Astrocyte (in vitro differentiated cells and primary cell): ENCODE data around the gene CD80. TPM values are rescaled to one million over a fixed set of nuclear protein-coding genes. Genes with fewer than 3 reads are reported as not detected.

ENCODE experiments used
- DNase-seq: peaks from one replicate; pipeline ENCODE4 v3.0.0-alpha.2; 2010; ENCODE audit warnings: low read depth
- FAIRE-seq: peaks from 2 replicates; lab custom pipeline; 2011; peaks lifted over from hg19 to GRCh38; lab: Jason Lieb, UNC
- H2AFZ ChIP-seq: 2 replicates; pipeline ENCODE4 v1.6.0; 2012; ENCODE audit warnings: low read depth, low read length, inconsistent platforms
- H3K27ac ChIP-seq: 2 replicates; pipeline ENCODE4 v1.5.1; 2011; ENCODE audit warnings: low read depth, low read length, inconsistent platforms
- H3K27me3 ChIP-seq: 2 replicates; pipeline ENCODE4 v1.6.0; 2011; ENCODE audit warnings: low read length, inconsistent platforms; ENCODE audit not compliant: insufficient read depth
- H3K36me3 ChIP-seq: 2 replicates; pipeline ENCODE4 v1.5.1; 2011; ENCODE audit warnings: low read length, inconsistent platforms; ENCODE audit not compliant: insufficient read depth
- H3K4me1 ChIP-seq: 2 replicates; pipeline ENCODE4 v1.5.1; 2011; ENCODE audit warnings: low read length, inconsistent platforms; ENCODE audit not compliant: insufficient read depth
- H3K4me2 ChIP-seq: 2 replicates; pipeline ENCODE4 v1.6.0; 2012; ENCODE audit warnings: low read length, inconsistent platforms
- H3K4me3 ChIP-seq: 2 replicates; pipeline ENCODE4 v1.5.1; 2011; ENCODE audit warnings: low read depth, mild to moderate bottlenecking, low read length, inconsistent platforms; ENCODE audit not compliant: insufficient read depth
- H3K79me2 ChIP-seq: 2 replicates; pipeline ENCODE4 v1.6.0; 2012; ENCODE audit warnings: mild to moderate bottlenecking, low read length, inconsistent platforms; ENCODE audit not compliant: insufficient read depth
- H3K9ac ChIP-seq: 2 replicates; pipeline ENCODE4 v1.6.0; 2012; ENCODE audit warnings: mild to moderate bottlenecking, low read length, inconsistent platforms
- H3K9me3 ChIP-seq: 2 replicates; pipeline ENCODE4 v1.5.1; 2012; ENCODE audit warnings: low read depth, mild to moderate bottlenecking, low read length, inconsistent platforms; ENCODE audit not compliant: insufficient read depth
- H4K20me1 ChIP-seq: 2 replicates; pipeline ENCODE4 v1.6.0; 2012; ENCODE audit warnings: low read length, inconsistent platforms; ENCODE audit not compliant: insufficient read depth
- H3K27ac Mint-ChIP-seq: one replicate; pipeline ENCODE4 v1.8.0; 2021; ENCODE audit warnings: mild to moderate bottlenecking, mixed read lengths; ENCODE audit not compliant: unreplicated experiment
- H3K27me3 Mint-ChIP-seq: one replicate; pipeline ENCODE4 v1.8.0; 2021; ENCODE audit warnings: low read depth, mixed read lengths; ENCODE audit not compliant: unreplicated experiment
- H3K36me3 Mint-ChIP-seq: one replicate; pipeline ENCODE4 v1.8.0; 2021; ENCODE audit warnings: low read depth, mixed read lengths; ENCODE audit not compliant: unreplicated experiment
- H3K4me1 Mint-ChIP-seq: one replicate; pipeline ENCODE4 v1.8.0; 2021; ENCODE audit warnings: low read depth, mixed read lengths; ENCODE audit not compliant: unreplicated experiment
- H3K4me3 Mint-ChIP-seq: one replicate; pipeline ENCODE4 v1.8.0; 2021; ENCODE audit warnings: mild to moderate bottlenecking, moderate library complexity, mixed read lengths; ENCODE audit not compliant: unreplicated experiment
- H3K9me3 Mint-ChIP-seq: one replicate; pipeline ENCODE4 v1.8.0; 2021; ENCODE audit warnings: mild to moderate bottlenecking, mixed read lengths; ENCODE audit not compliant: unreplicated experiment
- EZH2 ChIP-seq: IDR thresholded peaks from 2 replicates; pipeline ENCODE4 v1.6.1; 2012; ENCODE audit warnings: mild to moderate bottlenecking, low read length, inconsistent platforms; ENCODE audit not compliant: insufficient read depth
- total RNA-seq: library from RNA; stranded (reverse); gene quantifications from 2 replicates; pipeline ENCODE4 v1.2.1, GENCODE V29; 2021
- TF ChIP-seq, protein P1 (sequence below): IDR thresholded peaks from 2 replicates; pipeline ENCODE4 v1.5.1; 2011; ENCODE audit warnings: low read depth, mild to moderate bottlenecking, inconsistent platforms, low read length, moderate library complexity; ENCODE audit not compliant: insufficient read depth

CD80 gene
- total RNA-seq, 1 donor from 2014 or later = not detected

DNA sequence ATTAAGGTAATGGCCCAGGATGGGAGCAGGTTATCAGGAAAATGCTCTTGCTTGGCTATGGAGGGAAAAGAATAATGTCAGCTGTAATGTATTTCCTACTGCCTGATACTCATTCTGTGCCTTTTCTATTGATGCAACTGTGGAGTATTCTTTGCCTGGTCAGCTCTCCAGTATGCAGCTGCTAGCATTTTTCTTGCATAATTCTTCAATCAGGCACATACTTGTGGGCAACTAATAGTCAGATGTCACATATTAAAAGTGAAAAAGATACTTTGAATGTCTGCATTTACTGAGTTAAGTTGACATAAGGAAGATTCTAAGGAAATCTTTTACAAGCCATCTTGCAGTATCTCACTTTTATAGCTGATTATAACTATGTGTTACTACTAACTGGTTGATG lies 29.5 kb downstream of the CD80 start:
- Histone ChIP-seq H3K79me2 (no peaks in the 10 kb centered on the region), H3K27me3 (no peaks in the 10 kb centered on the region), H3K4me1 (no peaks in the 10 kb centered on the region), H3K4me2 (no peak overlapping the region), H3K27ac (no peak overlapping the region), H3K4me3 (no peak overlapping the region), H2AFZ (no peak overlapping the region), H3K36me3 (no peaks in the 10 kb centered on the region), H3K9me3 (no peaks in the 10 kb centered on the region), H4K20me1 (no peaks in the 10 kb centered on the region), H3K9ac (no peak overlapping the region)
- H3K4me1 Mint-ChIP-seq = peaks cover 5% of the 10 kb centered on the region
- no peaks in the 10 kb centered on the region for H3K27me3 Mint-ChIP-seq
- TF ChIP-seq, protein P1, sequence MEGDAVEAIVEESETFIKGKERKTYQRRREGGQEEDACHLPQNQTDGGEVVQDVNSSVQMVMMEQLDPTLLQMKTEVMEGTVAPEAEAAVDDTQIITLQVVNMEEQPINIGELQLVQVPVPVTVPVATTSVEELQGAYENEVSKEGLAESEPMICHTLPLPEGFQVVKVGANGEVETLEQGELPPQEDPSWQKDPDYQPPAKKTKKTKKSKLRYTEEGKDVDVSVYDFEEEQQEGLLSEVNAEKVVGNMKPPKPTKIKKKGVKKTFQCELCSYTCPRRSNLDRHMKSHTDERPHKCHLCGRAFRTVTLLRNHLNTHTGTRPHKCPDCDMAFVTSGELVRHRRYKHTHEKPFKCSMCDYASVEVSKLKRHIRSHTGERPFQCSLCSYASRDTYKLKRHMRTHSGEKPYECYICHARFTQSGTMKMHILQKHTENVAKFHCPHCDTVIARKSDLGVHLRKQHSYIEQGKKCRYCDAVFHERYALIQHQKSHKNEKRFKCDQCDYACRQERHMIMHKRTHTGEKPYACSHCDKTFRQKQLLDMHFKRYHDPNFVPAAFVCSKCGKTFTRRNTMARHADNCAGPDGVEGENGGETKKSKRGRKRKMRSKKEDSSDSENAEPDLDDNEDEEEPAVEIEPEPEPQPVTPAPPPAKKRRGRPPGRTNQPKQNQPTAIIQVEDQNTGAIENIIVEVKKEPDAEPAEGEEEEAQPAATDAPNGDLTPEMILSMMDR = no peak
- TF ChIP-seq EZH2 = no peak
- H3K36me3 Mint-ChIP-seq = peaks cover 3% of the 10 kb centered on the region
- FAIRE-seq (peak; percentile 29), DNase-seq (peak; percentile 53)
- H3K4me3 Mint-ChIP-seq = no peak overlapping the region
- no peak overlapping the region for H3K27ac Mint-ChIP-seq
- H3K9me3 Mint-ChIP-seq = no peaks in the 10 kb centered on the region

DNA sequence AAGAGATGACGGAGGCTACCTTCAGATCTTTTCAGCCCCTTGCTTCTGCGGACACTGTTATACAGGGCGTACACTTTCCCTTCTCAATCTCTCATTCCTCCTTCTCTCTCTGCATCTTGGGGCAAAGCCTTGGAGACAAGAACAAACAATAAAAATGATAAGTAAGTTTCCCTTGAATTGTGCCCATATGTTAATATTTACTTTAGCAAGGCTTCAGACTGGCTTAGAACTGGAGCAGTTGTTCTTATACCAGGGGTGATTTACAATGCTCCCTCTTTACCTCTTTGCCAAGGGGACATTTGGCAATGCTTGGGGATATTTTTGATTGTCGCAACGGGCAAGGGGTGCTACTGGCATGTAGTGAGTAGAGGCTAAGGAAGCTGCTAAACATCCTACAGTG lies 31.7 kb downstream of the CD80 start:
- Histone ChIP-seq H2AFZ (no peak overlapping the region), H3K79me2 (no peaks in the 10 kb centered on the region), H3K27ac (no peak overlapping the region), H3K9ac (no peak overlapping the region), H3K36me3 (peaks cover 11% of the 10 kb centered on the region), H3K4me3 (no peak overlapping the region), H3K4me2 (no peak overlapping the region), H3K4me1 (no peaks in the 10 kb centered on the region), H3K27me3 (no peaks in the 10 kb centered on the region), H4K20me1 (no peaks in the 10 kb centered on the region), H3K9me3 (no peaks in the 10 kb centered on the region)
- H3K4me1 Mint-ChIP-seq = peaks cover 5% of the 10 kb centered on the region
- FAIRE-seq (no peak), DNase-seq (no peak)
- no peak overlapping the region for H3K27ac Mint-ChIP-seq
- no peaks in the 10 kb centered on the region for H3K27me3 Mint-ChIP-seq
- TF ChIP-seq EZH2 = no peak
- TF ChIP-seq, protein P1 = no peak
- peaks cover 3% of the 10 kb centered on the region for H3K36me3 Mint-ChIP-seq
- no peaks in the 10 kb centered on the region for H3K9me3 Mint-ChIP-seq
- no peak overlapping the region for H3K4me3 Mint-ChIP-seq

DNA sequence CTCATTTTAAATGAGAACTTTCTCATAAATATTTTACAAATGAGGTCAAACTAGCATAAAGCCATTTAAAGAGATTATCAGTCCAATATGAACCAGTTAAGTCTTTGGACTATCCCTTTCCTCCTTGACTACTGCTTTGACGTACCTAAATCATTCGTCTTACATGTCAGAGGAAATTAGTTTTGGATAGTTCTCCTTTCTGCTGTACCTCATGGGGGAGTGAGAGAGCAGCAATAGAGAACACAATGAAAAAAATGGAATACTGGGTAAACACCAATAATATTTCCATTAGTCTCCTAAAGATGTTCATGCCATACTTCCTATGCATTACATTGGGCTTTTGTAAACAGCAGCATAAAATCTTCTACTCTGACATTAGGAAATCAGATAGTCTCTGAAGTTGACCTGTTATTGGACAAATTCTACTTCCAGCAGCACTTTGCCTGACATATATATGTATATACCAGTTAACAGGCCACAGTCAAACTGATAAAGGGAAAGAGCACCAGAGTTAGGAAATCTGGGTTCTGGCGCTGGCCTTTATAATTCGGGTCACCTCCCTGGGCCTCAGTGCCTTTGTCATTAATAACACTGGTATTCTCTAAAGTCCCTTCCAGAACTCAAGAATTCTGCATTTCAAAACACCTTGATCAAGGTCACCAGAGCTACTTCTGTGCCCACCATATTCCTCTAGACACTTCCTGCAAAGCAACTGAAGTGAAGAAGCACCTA lies 34.3 kb downstream of the CD80 start:
- Histone ChIP-seq H2AFZ (no peak overlapping the region), H3K9me3 (no peaks in the 10 kb centered on the region), H3K27ac (no peak overlapping the region), H3K9ac (no peak overlapping the region), H3K4me2 (no peak overlapping the region), H3K36me3 (peaks cover 26% of the 10 kb centered on the region), H4K20me1 (no peaks in the 10 kb centered on the region), H3K4me1 (no peaks in the 10 kb centered on the region), H3K4me3 (no peak overlapping the region), H3K79me2 (no peaks in the 10 kb centered on the region), H3K27me3 (no peaks in the 10 kb centered on the region)
- Mint-ChIP-seq H3K4me1 (peaks cover 3% of the 10 kb centered on the region), H3K9me3 (no peaks in the 10 kb centered on the region), H3K4me3 (no peak overlapping the region), H3K27ac (no peak overlapping the region), H3K36me3 (peaks cover 7% of the 10 kb centered on the region), H3K27me3 (no peaks in the 10 kb centered on the region)
- TF ChIP-seq EZH2 = no peak
- TF ChIP-seq, protein P1 = peak; percentile 27
- FAIRE-seq (no peak), DNase-seq (peak; percentile 14)
